ENCODE measurements around the gene PALLD. TPM values are rescaled to one million over a fixed set of nuclear protein-coding genes. Genes with fewer than 3 reads are reported as not detected.

PALLD gene
- total RNA-seq, 1 experiment from 2014 or later, result 27.6 TPM

GRCh38 chr4:168880072-168880675 is 383.3 kb downstream of the PALLD start:
- no peak overlapping the region for H3K4me3 Mint-ChIP-seq (ENCODE audit: low read depth, unreplicated experiment)
- TF ChIP-seq, protein P1, sequence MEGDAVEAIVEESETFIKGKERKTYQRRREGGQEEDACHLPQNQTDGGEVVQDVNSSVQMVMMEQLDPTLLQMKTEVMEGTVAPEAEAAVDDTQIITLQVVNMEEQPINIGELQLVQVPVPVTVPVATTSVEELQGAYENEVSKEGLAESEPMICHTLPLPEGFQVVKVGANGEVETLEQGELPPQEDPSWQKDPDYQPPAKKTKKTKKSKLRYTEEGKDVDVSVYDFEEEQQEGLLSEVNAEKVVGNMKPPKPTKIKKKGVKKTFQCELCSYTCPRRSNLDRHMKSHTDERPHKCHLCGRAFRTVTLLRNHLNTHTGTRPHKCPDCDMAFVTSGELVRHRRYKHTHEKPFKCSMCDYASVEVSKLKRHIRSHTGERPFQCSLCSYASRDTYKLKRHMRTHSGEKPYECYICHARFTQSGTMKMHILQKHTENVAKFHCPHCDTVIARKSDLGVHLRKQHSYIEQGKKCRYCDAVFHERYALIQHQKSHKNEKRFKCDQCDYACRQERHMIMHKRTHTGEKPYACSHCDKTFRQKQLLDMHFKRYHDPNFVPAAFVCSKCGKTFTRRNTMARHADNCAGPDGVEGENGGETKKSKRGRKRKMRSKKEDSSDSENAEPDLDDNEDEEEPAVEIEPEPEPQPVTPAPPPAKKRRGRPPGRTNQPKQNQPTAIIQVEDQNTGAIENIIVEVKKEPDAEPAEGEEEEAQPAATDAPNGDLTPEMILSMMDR (IDR thresholded peaks at IDR 0.05; ENCODE audit: unreplicated experiment), result no peak
- no peaks in the 10 kb centered on the region for H3K27me3 Mint-ChIP-seq (ENCODE audit: unreplicated experiment)
- BruUV-seq (replicated peaks), result no TSS peak
- peaks cover 8% of the 10 kb centered on the region for H3K36me3 Mint-ChIP-seq (ENCODE audit: insufficient read depth, unreplicated experiment)
- CTCF ChIA-PET, result no interaction called here
- no peaks in the 10 kb centered on the region for H3K9me3 Mint-ChIP-seq (ENCODE audit: low read depth, unreplicated experiment)
- H3K27ac Mint-ChIP-seq (ENCODE audit: unreplicated experiment), result no peak overlapping the region
- H3K4me1 Mint-ChIP-seq (ENCODE audit: low read depth, unreplicated experiment), result peaks cover 12% of the 10 kb centered on the region
- intact Hi-C loops (cut with micrococcal nuclease; ENCODE audit: unreplicated experiment), result no loop called here
- no peak for DNase-seq

- no TSS peak for BruUV-seq (replicated peaks)
- intact Hi-C loops (cut with micrococcal nuclease; ENCODE audit: unreplicated experiment), result no loop called here
- H3K27me3 Mint-ChIP-seq (ENCODE audit: unreplicated experiment), result no peaks in the 10 kb centered on the region
- TF ChIP-seq, protein P1 (IDR thresholded peaks at IDR 0.05; ENCODE audit: unreplicated experiment), result no peak
- peaks cover 12% of the 10 kb centered on the region for H3K4me1 Mint-ChIP-seq (ENCODE audit: low read depth, unreplicated experiment)
- H3K27ac Mint-ChIP-seq (ENCODE audit: unreplicated experiment), result no peak overlapping the region
- CTCF ChIA-PET, result no interaction called here
- no peaks in the 10 kb centered on the region for H3K9me3 Mint-ChIP-seq (ENCODE audit: low read depth, unreplicated experiment)
- no peak for DNase-seq
- no peak overlapping the region for H3K4me3 Mint-ChIP-seq (ENCODE audit: low read depth, unreplicated experiment)
- peaks cover 8% of the 10 kb centered on the region for H3K36me3 Mint-ChIP-seq (ENCODE audit: insufficient read depth, unreplicated experiment)
Measured at GRCh38 chr4:168880811-168881595, 384.2 kb downstream of the PALLD start.

GRCh38 chr4:168881781-168882420 is 385.0 kb downstream of the PALLD start:
- Mint-ChIP-seq H3K4me3 (ENCODE audit: low read depth, unreplicated experiment) (no peak overlapping the region), H3K4me1 (ENCODE audit: low read depth, unreplicated experiment) (peaks cover 12% of the 10 kb centered on the region), H3K27ac (ENCODE audit: unreplicated experiment) (no peak overlapping the region), H3K36me3 (ENCODE audit: insufficient read depth, unreplicated experiment) (peaks cover 8% of the 10 kb centered on the region), H3K27me3 (ENCODE audit: unreplicated experiment) (no peaks in the 10 kb centered on the region), H3K9me3 (ENCODE audit: low read depth, unreplicated experiment) (no peaks in the 10 kb centered on the region)
- TF ChIP-seq, protein P1 (IDR thresholded peaks at IDR 0.05; ENCODE audit: unreplicated experiment), result no peak
- intact Hi-C loops (cut with micrococcal nuclease; ENCODE audit: unreplicated experiment), result no loop called here
- no TSS peak for BruUV-seq (replicated peaks)
- no peak for DNase-seq
- CTCF ChIA-PET, result no interaction called here

DNA sequence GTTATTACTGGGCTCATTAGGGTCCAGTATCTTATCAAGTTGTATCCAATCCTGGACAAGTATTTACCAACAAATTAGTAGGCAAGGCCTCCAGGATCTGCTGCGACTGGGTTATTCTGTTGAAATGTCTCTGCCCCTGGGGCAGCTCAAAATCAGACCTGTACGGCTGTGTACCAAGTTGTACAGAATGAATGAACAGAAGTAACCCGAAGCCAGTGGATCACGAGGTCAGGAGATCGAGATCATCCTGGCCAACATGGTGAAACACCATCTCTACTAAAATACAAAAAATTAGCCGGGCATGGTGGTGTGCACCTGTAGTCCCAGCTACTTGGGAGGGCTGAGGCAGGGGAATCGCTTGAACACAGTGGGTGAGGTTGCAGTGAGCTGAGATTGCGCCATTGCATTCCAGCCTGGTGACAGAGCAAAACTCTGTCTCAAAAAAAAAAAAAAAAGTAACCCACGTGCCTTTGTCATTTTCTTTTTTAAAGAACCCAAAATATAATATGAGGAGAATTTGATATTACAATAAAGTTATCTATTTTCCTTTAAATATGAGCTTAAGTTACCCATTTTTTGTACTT is 385.9 kb downstream of the PALLD start:
- Mint-ChIP-seq H3K27me3 (ENCODE audit: unreplicated experiment) (no peaks in the 10 kb centered on the region), H3K4me1 (ENCODE audit: low read depth, unreplicated experiment) (peaks cover 12% of the 10 kb centered on the region), H3K36me3 (ENCODE audit: insufficient read depth, unreplicated experiment) (peaks cover 8% of the 10 kb centered on the region), H3K9me3 (ENCODE audit: low read depth, unreplicated experiment) (no peaks in the 10 kb centered on the region), H3K27ac (ENCODE audit: unreplicated experiment) (no peak overlapping the region), H3K4me3 (ENCODE audit: low read depth, unreplicated experiment) (no peak overlapping the region)
- no TSS peak for BruUV-seq (replicated peaks)
- TF ChIP-seq, protein P1 (IDR thresholded peaks at IDR 0.05; ENCODE audit: unreplicated experiment), result no peak
- no peak for DNase-seq
- CTCF ChIA-PET, result no interaction called here
- intact Hi-C loops (cut with micrococcal nuclease; ENCODE audit: unreplicated experiment), result no loop called here

All from Calu3 (cell line).